ENCODE data around the gene RMDN3. TPM values are rescaled to one million over a fixed set of nuclear protein-coding genes. Genes with fewer than 3 reads are reported as not detected.

The RMDN3 gene
- total RNA-seq, 2 donors from 2014 or later, result 12.4 to 14.4 TPM

- Histone ChIP-seq H3K4me3 (no peak overlapping the region), H3K4me1 (peaks cover 0 to 11% of the 10 kb centered on the region in 2 donors), H3K9me3 (no peaks in the 10 kb centered on the region), H3K27ac (no peak overlapping the region), H3K36me3 (no peaks in the 10 kb centered on the region), H3K27me3 (no peaks in the 10 kb centered on the region)
- no peak for TF ChIP-seq CTCF (IDR thresholded peaks at IDR 0.05)
- no peak for DNase-seq (ENCODE audit: low spot score)
These were observed 32.9 kb upstream of the RMDN3 start for GRCh38 chr15:40787991-40788390.

GRCh38 chr15:40787344-40787841 is 32.3 kb upstream of the RMDN3 start:
- no peak for DNase-seq (ENCODE audit: low spot score)
- no peak overlapping the region for H3K4me3 ChIP-seq
- H3K27me3 ChIP-seq, result no peaks in the 10 kb centered on the region
- H3K27ac ChIP-seq, result no peak overlapping the region
- H3K36me3 ChIP-seq, result no peaks in the 10 kb centered on the region
- H3K4me1 ChIP-seq, result peaks cover 0 to 11% of the 10 kb centered on the region in 2 donors
- H3K9me3 ChIP-seq, result no peaks in the 10 kb centered on the region
- TF ChIP-seq CTCF (IDR thresholded peaks at IDR 0.05), result no peak

- peaks cover 0 to 11% of the 10 kb centered on the region in 2 donors for H3K4me1 ChIP-seq
- no peaks in the 10 kb centered on the region for H3K36me3 ChIP-seq
- no peak for DNase-seq (ENCODE audit: low spot score)
- no peaks in the 10 kb centered on the region for H3K27me3 ChIP-seq
- TF ChIP-seq CTCF (IDR thresholded peaks at IDR 0.05), result no peak
- no peak overlapping the region for H3K4me3 ChIP-seq
- no peak overlapping the region for H3K27ac ChIP-seq
- H3K9me3 ChIP-seq, result no peaks in the 10 kb centered on the region
These were observed 30.8 kb upstream of the RMDN3 start for GRCh38 chr15:40785814-40786213.

GRCh38 chr15:40785164-40785563 is 30.1 kb upstream of the RMDN3 start:
- Histone ChIP-seq H3K4me3 (no peak overlapping the region), H3K36me3 (peaks cover under 1% of the 10 kb centered on the region), H3K27ac (no peak overlapping the region), H3K4me1 (peaks cover 0 to 11% of the 10 kb centered on the region in 2 donors), H3K9me3 (no peaks in the 10 kb centered on the region), H3K27me3 (no peaks in the 10 kb centered on the region)
- no peak for TF ChIP-seq CTCF (IDR thresholded peaks at IDR 0.05)
- no peak for DNase-seq (ENCODE audit: low spot score)

GRCh38 chr15:40782609-40783227 is 27.7 kb upstream of the RMDN3 start:
- Histone ChIP-seq H3K9me3 (no peaks in the 10 kb centered on the region), H3K27me3 (no peaks in the 10 kb centered on the region), H3K27ac (no peak overlapping the region), H3K4me3 (no peak overlapping the region), H3K36me3 (peaks cover 25% of the 10 kb centered on the region), H3K4me1 (peaks cover 0 to 11% of the 10 kb centered on the region in 2 donors)
- peak in 1 of 2 donors; percentile 45 for TF ChIP-seq CTCF (IDR thresholded peaks at IDR 0.05)
- DNase-seq (ENCODE audit: low spot score), result no peak
